22Rv1 (cell line): ENCODE measurements around the gene SSBP2.

Experiments used
- CTCF ChIP-seq: fragments of 450-650 bp; IDR thresholded peaks from 2 replicates; pipeline ENCODE4 v1.5.1; 2017; ENCODE audit warnings: mild to moderate bottlenecking
- ZFX ChIP-seq: fragments of 450-650 bp; IDR thresholded peaks from 2 replicates; pipeline ENCODE4 v1.6.1; 2017; ENCODE audit warnings: antibody characterized with exemption, borderline replicate concordance

- TF ChIP-seq CTCF (no peak), ZFX (no peak)
Measured at GRCh38 chr5:81657386-81657785, 93.5 kb downstream of the SSBP2 start.
